ENCODE data around the gene MAP2K7. TPM values are rescaled to one million over a fixed set of nuclear protein-coding genes. Genes with fewer than 3 reads are reported as not detected.

The MAP2K7 gene
- polyA plus RNA-seq, 1 experiment, result 5.6 TPM

DNA sequence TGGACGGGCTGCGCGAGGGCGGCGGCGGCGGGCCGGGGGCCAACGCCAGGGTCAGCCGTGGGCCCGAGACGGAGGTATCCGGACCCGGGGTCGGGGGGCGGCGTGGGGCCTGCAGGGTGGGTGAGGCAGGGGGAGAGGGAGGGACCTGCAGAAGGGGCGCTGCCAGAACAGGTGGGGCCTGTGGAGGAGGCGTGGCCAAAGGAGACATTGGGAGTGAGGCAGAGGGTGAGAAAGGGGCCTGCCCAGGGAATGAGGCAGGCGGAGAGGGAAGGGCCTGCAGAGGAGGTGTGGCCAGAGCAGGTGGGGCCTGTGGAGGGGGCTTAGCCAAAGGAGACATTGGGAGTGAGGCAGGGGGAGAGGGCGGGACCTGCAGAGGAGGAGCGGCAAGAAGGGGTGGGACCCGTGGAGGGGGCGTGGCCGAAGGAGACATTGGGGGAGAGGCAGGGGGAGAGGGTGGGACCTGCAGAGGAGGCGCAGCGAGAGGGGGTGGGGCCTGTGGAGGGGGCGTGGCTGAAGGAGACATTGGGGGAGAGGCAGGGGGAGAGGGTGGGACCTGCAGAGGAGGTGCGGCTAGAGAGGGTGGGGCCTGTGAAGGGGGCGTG lies 33.7 kb upstream of the MAP2K7 start:
- ChIA-PET POLR2A (interaction anchor here (0.8 to 1.3 kb wide), 2 partner anchors 34 to 51 kb away, joined by 4 read pairs; partner anchors contain the start of genes MAP2K7 and SNAPC2), CTCF (interaction anchor here (0.6 to 2.2 kb wide), 12 partner anchors 7 to 74 kb away, joined by 3 to 15 read pairs (median 8); partner anchors contain the start of genes LRRC8E, SNAPC2 and TIMM44)
- TF ChIP-seq, protein P1, sequence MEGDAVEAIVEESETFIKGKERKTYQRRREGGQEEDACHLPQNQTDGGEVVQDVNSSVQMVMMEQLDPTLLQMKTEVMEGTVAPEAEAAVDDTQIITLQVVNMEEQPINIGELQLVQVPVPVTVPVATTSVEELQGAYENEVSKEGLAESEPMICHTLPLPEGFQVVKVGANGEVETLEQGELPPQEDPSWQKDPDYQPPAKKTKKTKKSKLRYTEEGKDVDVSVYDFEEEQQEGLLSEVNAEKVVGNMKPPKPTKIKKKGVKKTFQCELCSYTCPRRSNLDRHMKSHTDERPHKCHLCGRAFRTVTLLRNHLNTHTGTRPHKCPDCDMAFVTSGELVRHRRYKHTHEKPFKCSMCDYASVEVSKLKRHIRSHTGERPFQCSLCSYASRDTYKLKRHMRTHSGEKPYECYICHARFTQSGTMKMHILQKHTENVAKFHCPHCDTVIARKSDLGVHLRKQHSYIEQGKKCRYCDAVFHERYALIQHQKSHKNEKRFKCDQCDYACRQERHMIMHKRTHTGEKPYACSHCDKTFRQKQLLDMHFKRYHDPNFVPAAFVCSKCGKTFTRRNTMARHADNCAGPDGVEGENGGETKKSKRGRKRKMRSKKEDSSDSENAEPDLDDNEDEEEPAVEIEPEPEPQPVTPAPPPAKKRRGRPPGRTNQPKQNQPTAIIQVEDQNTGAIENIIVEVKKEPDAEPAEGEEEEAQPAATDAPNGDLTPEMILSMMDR (IDR thresholded peaks at IDR 0.05; ENCODE audit: low read depth, low read length), result no peak
- H3K9me3 ChIP-seq (ENCODE audit: control insufficient read depth, insufficient read depth, low read length), result peaks cover 4% of the 10 kb centered on the region; the same call in 1 of the 2 replicates
- DNase-seq (ENCODE audit: low read depth, low spot score), result no peak
- H3K27me3 ChIP-seq (ENCODE audit: control insufficient read depth, insufficient read depth, low read length), result peaks cover 27% of the 10 kb centered on the region
- no peak overlapping the region for H3K27ac ChIP-seq (ENCODE audit: low read depth, low read length)
- H3K4me3 ChIP-seq (ENCODE audit: low read depth, low read length), result peak overlapping the region; percentile 44; the same call in 1 of the 2 replicates

DNA sequence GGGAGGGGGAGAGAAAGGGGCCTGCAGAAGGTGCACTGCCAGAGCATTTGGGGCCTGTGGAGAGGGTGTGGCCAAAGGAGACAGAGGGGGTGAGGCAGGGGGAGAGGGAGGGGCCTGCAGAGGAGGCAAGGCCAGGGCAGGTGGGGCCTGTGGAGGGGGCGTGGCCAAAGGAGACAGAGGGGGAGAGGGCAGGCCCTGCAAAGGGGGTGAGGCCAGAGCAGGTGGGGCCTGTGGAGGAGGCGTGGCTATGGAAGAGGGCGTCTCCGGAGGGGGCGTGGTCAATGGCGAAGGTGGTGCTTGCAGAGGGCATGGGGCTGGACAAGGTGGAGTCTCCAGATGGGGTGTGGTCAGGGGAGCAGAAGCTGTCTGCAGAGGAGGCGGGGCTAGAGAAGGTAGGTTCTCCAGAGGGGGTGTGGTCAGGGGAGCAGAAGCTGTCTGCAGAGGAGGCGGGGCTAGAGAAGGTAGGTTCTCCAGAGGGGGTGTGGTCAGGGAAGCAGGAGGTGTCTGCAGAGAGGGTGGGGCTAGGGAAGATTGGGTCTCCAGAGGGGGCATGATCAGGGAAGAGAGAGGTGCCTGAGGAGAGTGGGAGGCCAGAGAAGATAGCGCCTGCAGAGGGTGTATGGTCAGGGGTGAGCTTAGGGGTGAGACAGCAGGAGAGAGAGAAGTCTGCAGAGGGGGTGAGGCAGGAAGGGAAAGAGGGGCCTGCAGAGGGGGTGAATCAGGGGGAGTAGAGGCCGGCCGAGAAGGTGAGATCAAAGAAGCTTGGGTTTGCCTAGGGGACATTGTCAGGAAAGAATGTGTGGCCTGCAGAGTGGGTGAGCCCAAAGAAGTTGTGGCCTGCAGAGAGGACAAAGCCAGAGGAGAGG lies 32.9 kb upstream of the MAP2K7 start:
- ChIA-PET POLR2A (interaction anchor here (0.6 to 0.8 kb wide), 4 partner anchors 33 to 249 kb away, joined by 3 to 8 read pairs (median 5); partner anchors contain the start of gene MAP2K7), CTCF (interaction anchor here (0.6 kb wide), 1 partner anchor 990 kb away, joined by 3 read pairs; no protein-coding TSS in a partner anchor)
- TF ChIP-seq, protein P1 (IDR thresholded peaks at IDR 0.05; ENCODE audit: low read depth, low read length), result no peak
- Histone ChIP-seq H3K27ac (ENCODE audit: low read depth, low read length) (no peak overlapping the region), H3K27me3 (ENCODE audit: control insufficient read depth, insufficient read depth, low read length) (peaks cover 30% of the 10 kb centered on the region), H3K4me3 (ENCODE audit: low read depth, low read length) (no peak overlapping the region), H3K9me3 (ENCODE audit: control insufficient read depth, insufficient read depth, low read length) (peaks cover 4% of the 10 kb centered on the region; the same call in 1 of the 2 replicates)
- no peak for DNase-seq (ENCODE audit: low read depth, low spot score)

DNA sequence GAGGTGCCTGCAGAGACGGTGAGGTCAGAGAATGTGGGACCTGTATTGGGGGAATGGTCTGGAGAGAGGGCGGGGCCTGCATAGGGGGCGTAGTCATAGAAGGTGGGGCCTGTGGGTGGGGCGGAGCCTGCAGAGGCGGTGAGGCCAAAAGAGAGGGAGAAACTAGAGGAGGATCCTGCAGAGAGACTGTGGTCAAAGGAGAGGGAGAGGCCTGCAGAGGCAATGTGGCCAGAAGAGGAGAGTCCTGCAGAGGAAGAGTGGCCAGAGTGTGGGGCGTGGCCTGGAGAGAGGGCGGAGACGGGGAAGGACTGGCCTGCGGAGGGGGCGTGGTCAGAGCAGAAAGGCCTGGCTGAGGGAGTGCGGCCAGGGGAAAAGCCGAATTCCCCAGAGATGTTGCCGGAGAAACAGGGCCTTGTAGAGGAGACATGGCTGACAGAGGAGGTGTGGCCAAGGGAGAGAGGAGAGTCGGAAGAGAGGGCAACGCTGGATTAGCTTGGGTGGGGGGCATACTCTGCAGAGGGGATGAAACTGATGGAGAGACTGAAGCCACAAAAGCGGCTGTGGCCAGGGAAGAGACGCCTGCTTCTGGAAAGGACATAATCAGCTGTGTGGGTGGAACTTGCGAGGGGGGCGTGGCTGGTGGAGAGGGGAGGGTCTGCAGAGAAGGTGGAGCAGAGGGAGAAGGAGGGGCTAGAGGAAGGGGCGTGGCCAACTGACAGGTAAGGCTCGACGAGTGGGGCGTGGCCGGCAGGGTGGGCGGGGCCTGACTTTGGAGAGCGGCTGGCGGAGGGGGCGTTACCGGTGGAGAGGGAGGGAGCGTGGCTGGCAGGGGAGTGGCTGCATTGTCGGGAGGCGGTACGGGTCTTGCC lies 32.0 kb upstream of the MAP2K7 start:
- Histone ChIP-seq H3K27me3 (ENCODE audit: control insufficient read depth, insufficient read depth, low read length) (peaks cover 32% of the 10 kb centered on the region), H3K27ac (ENCODE audit: low read depth, low read length) (peak overlapping the region; percentile 39), H3K4me3 (ENCODE audit: low read depth, low read length) (peak overlapping the region; percentile 51), H3K9me3 (ENCODE audit: control insufficient read depth, insufficient read depth, low read length) (peaks cover 4% of the 10 kb centered on the region; the same call in 1 of the 2 replicates)
- DNase-seq (ENCODE audit: low read depth, low spot score), result peak; percentile 70
- CTCF ChIA-PET, result interaction anchor here (0.6 kb wide), 1 partner anchor 19 kb away, joined by 3 read pairs; no protein-coding TSS in a partner anchor
- POLR2A ChIA-PET, result interaction anchor here (0.5 to 0.8 kb wide), 2 partner anchors 20 to 32 kb away, joined by 3 read pairs; partner anchors contain the start of gene MAP2K7
- TF ChIP-seq, protein P1 (IDR thresholded peaks at IDR 0.05; ENCODE audit: low read depth, low read length), result no peak

GRCh38 chr19:7872306-7873204 lies 31.1 kb upstream of the MAP2K7 start:
- H3K27ac ChIP-seq (ENCODE audit: low read depth, low read length), result no peak overlapping the region
- TF ChIP-seq, protein P1 (IDR thresholded peaks at IDR 0.05; ENCODE audit: low read depth, low read length), result no peak
- ChIA-PET POLR2A (no interaction called here), CTCF (interaction anchor here (0.6 kb wide), 1 partner anchor 20 kb away, joined by 3 read pairs; no protein-coding TSS in a partner anchor)
- H3K9me3 ChIP-seq (ENCODE audit: control insufficient read depth, insufficient read depth, low read length), result peaks cover 4% of the 10 kb centered on the region; the same call in 1 of the 2 replicates
- no peak for DNase-seq (ENCODE audit: low read depth, low spot score)
- peaks cover 34% of the 10 kb centered on the region for H3K27me3 ChIP-seq (ENCODE audit: control insufficient read depth, insufficient read depth, low read length)
- no peak overlapping the region for H3K4me3 ChIP-seq (ENCODE audit: low read depth, low read length)
